ENCODE measurements around the gene ARHGEF16.

The ARHGEF16 gene

DNA sequence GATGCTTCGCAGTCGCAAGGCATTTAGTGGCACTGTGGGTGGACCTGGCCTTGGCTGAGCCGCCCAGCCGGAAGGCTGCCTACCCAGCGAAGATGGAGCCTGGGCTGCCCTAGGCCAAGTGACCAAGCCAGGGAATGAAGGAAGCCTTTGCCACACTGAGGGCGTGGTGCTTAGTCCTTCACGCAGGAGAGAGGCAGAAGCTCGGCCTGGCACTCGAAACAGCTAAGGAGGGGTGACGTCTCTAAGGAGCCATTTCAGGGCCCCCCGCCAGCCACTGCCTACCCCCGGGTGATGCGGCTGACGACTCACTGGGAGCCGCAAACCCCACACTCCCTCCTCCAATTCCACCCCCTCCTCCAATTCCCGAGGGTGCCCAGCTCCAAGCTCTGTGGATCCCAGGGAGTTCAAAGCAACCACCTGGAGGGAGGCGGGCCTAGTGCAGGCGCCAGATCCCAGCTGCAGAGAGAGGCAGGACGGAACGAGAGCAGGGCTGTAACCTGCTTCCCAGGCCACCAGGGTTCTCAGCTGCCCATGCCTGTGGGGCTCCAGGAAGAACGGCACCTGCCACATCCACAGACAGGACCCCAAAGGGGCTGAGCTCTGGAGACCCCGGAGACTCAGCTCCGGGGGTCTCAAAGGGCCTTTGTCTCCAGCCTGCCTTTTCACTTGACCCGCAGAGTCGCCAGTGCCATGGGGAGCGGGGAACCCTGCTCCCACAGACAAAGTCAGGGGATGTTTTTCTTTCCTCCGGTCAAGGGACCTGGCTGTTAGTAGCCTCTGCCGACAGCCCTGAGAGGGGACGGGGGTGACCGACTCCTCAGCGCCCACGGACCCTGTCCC is 75.8 kb downstream of the ARHGEF16 start:
- POLR2A ChIA-PET = no interaction called here
- Histone ChIP-seq H3K9me3 (ENCODE audit: control insufficient read depth, insufficient read depth, low read depth, low read length) (no peaks in the 10 kb centered on the region), H3K4me1 (ENCODE audit: control insufficient read depth, insufficient read depth, low read length) (no peaks in the 10 kb centered on the region), H3K4me3 (ENCODE audit: low read depth, low read length) (peak overlapping the region; percentile 48), H3K27ac (ENCODE audit: extremely low read depth, low read depth, low read length) (no peak overlapping the region), H3K36me3 (ENCODE audit: control insufficient read depth in 2 of 2, insufficient read depth in 1 of 2, low read length in 2 of 2) (no peaks in the 10 kb centered on the region)
- CTCF ChIA-PET = interaction anchor here (0.9 to 1.1 kb wide), 3 partner anchors 12 to 89 kb away, joined by 3 to 7 read pairs (median 3); no protein-coding TSS in a partner anchor
- no peak for TF ChIP-seq ZNF521 (tag by site-specific recombination; IDR thresholded peaks at IDR 0.05)
- no peak for TF ChIP-seq ZNF302 (tag by site-specific recombination; IDR thresholded peaks at IDR 0.05; ENCODE audit: low read depth)
- TF ChIP-seq MYNN (tag by site-specific recombination; IDR thresholded peaks at IDR 0.05; ENCODE audit: borderline replicate concordance) = no peak
- no peak for TF ChIP-seq ZNF155 (tag by site-specific recombination; IDR thresholded peaks at IDR 0.05)
- TF ChIP-seq INSM2 (tag by site-specific recombination; IDR thresholded peaks at IDR 0.05) = no peak
- TF ChIP-seq GLIS1 (tag by site-specific recombination; IDR thresholded peaks at IDR 0.05) = peak; percentile 61
- TF ChIP-seq ZNF530 (tag by site-specific recombination; IDR thresholded peaks at IDR 0.05; ENCODE audit: low read depth) = no peak
- no peak for TF ChIP-seq MZF1 (tag by site-specific recombination; IDR thresholded peaks at IDR 0.05; ENCODE audit: borderline replicate concordance)
- TF ChIP-seq ZNF580 (tag by site-specific recombination; IDR thresholded peaks at IDR 0.05) = no peak
- no peak for TF ChIP-seq ZNF19 (tag by site-specific recombination; IDR thresholded peaks at IDR 0.05; ENCODE audit: low read depth)
- 0 out of 2 replicates have a peak, but pooled peaks have one; percentile 15 for TF ChIP-seq ZBTB20 (tag by site-specific recombination; IDR thresholded peaks at IDR 0.05)
- TF ChIP-seq ZNF10 (tag by site-specific recombination; IDR thresholded peaks at IDR 0.05) = no peak
- no peak for TF ChIP-seq ZNF707 (tag by site-specific recombination; IDR thresholded peaks at IDR 0.05)
- TF ChIP-seq SALL2 (tag by site-specific recombination; IDR thresholded peaks at IDR 0.05; ENCODE audit: borderline replicate concordance) = no peak
- no peak for TF ChIP-seq ATF2 (tag by site-specific recombination; IDR thresholded peaks at IDR 0.05; ENCODE audit: low read depth)
- TF ChIP-seq ZBTB7A (tag by site-specific recombination; IDR thresholded peaks at IDR 0.05; ENCODE audit: low read depth) = no peak
- TF ChIP-seq, protein P1, sequence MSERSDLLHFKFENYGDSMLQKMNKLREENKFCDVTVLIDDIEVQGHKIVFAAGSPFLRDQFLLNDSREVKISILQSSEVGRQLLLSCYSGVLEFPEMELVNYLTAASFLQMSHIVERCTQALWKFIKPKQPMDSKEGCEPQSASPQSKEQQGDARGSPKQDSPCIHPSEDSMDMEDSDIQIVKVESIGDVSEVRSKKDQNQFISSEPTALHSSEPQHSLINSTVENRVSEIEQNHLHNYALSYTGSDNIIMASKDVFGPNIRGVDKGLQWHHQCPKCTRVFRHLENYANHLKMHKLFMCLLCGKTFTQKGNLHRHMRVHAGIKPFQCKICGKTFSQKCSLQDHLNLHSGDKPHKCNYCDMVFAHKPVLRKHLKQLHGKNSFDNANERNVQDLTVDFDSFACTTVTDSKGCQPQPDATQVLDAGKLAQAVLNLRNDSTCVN (tag by site-specific recombination; optimal IDR thresholded peaks at IDR 0.05) = peak; percentile 2
- TF ChIP-seq ZNF16 (tag by site-specific recombination; IDR thresholded peaks at IDR 0.05; ENCODE audit: low read depth) = no peak
- TF ChIP-seq KLF10 (tag by site-specific recombination; IDR thresholded peaks at IDR 0.05) = no peak
- TF ChIP-seq ZNF354C (tag by site-specific recombination; IDR thresholded peaks at IDR 0.05; ENCODE audit: borderline replicate concordance, low read depth) = no peak
- peak; percentile 13; the same call in 1 of the 2 replicates for TF ChIP-seq GLIS2 (tag by site-specific recombination; IDR thresholded peaks at IDR 0.05)
- no peak for TF ChIP-seq HOXD13 (CRISPR knock-in tag; IDR thresholded peaks at IDR 0.05; ENCODE audit: borderline replicate concordance)
- no peak for TF ChIP-seq ZNF555 (tag by site-specific recombination; conservative IDR thresholded peaks at IDR 0.05)
- TF ChIP-seq, protein P2, sequence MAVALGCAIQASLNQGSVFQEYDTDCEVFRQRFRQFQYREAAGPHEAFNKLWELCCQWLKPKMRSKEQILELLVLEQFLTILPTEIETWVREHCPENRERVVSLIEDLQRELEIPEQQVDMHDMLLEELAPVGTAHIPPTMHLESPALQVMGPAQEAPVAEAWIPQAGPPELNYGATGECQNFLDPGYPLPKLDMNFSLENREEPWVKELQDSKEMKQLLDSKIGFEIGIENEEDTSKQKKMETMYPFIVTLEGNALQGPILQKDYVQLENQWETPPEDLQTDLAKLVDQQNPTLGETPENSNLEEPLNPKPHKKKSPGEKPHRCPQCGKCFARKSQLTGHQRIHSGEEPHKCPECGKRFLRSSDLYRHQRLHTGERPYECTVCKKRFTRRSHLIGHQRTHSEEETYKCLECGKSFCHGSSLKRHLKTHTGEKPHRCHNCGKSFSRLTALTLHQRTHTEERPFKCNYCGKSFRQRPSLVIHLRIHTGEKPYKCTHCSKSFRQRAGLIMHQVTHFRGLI (tag by site-specific recombination; IDR thresholded peaks at IDR 0.05) = no peak
- TF ChIP-seq ZIC2 (tag by site-specific recombination; IDR thresholded peaks at IDR 0.05) = peak; percentile 63; the same call in 1 of the 2 replicates
- TF ChIP-seq ZBTB1 (tag by site-specific recombination; IDR thresholded peaks at IDR 0.05) = no peak
- TF ChIP-seq BCL11B (tag by site-specific recombination; IDR thresholded peaks at IDR 0.05; ENCODE audit: low read depth) = no peak
- TF ChIP-seq ZNF747 (tag by site-specific recombination; IDR thresholded peaks at IDR 0.05) = no peak
- no peak for TF ChIP-seq GLI2 (tag by site-specific recombination; IDR thresholded peaks at IDR 0.05; ENCODE audit: borderline replicate concordance, low read depth)
- TF ChIP-seq ZNF645 (tag by site-specific recombination; IDR thresholded peaks at IDR 0.05) = no peak
